ENCODE results near the gene OR51G1.

- TF ChIP-seq CTCF (conservative IDR thresholded peaks at IDR 0.05; ENCODE audit: low read length) (no peak), EZH2phosphoT487 (IDR thresholded peaks at IDR 0.05; ENCODE audit: borderline replicate concordance) (no peak)
Measured at GRCh38 chr11:4921796-4922195, 2.3 kb downstream of the OR51G1 start.

Data from Loucy (cell line).